AML-193 (cell line): ENCODE data around the gene CNTNAP2.
"Not testable (repeated sequence)": the region's sequence is repeated elsewhere in the genome, so short reads cannot be mapped to it uniquely, and the experiment has no call there.

ENCODE experiments used
- DNase-seq, 2 experiments: peaks; one replicate each; lab custom pipeline; 2025; lab: John Stamatoyannopoulos, UW

CNTNAP2 gene

DNA sequence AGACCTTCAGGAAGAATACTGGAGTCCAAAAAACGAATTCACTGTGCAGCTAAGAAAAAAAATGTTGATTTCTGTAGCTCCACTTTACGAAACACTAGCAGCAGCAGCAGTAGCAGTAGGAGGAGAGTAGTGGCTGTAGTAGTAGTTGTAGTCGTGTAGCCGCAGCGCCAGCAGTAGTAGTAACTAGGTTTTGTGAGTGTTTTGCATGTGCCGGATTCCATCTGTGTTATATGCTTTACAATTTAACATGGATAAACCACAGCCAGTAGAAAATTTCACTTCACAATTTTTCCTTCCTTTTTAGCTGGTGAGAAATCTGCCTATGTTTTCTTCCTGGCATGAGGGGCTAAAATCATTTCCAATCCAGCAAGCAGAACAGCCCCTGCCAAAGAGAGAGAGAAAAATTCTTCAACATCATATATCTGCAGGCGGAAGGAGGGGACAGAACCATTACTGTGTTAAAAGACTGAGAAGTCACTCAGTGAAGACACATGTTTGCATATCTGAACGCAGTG, 2325.6 kb downstream of the CNTNAP2 start:
- no peak for DNase-seq

DNA sequence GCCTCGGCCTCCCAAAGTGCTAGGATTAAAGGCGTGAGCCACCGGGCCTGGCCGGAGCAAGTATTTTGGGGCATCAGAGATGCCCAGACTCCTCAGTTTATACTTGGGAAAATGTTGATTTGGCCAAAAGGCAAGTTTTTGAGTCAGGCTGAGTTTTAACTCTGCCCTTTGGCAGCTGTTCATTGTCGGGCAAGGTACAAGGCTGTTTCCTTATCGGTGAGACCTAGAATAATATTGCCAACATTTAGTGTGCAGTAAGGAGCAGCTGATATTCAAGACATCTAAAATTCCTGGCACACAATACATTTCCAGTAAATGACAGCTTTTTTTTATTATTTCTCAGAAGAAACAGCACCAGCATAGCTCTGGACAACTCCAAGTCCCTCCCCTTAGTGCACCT, 2326.3 kb downstream of the CNTNAP2 start:
- DNase-seq, result no peak

DNA sequence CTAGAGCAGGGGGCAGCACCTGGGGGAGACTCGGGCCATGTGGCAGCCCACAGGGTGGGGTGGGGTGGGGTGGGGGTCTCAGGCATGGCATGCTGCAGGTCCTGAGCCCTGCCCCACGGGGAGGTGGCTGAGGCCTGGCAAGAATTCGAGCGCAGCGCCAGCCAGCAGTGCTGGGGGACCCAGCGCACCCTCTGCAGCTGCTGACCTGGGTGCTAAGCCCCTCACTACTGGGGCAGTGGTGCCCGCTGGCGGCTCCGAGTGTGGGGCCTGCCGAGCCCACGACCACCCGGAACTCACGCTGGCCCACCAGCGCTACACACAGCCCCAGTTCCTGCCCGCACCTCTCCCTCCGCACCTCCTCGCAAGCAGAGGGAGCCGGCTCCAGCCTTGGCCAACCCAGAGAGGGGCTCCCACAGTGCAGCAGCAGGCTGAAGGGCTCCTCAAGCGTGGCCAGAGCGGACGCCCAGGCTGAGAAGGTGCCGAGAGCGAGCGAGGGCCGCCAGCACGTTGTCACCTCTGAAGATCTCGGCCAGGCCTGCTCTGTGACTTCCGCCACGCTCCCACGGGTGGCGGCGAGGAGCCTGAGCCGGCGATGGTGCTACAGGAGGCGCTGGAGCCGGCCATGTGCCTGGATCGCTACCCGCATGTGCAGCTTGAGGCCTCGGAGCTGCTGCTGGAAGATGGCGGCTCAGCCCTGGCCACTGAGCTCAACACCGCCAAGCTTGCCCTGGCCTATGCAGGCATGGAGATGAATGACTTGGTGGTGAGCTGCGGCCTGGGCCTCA, 2328.9 kb downstream of the CNTNAP2 start:
- DNase-seq, result no peak

DNA sequence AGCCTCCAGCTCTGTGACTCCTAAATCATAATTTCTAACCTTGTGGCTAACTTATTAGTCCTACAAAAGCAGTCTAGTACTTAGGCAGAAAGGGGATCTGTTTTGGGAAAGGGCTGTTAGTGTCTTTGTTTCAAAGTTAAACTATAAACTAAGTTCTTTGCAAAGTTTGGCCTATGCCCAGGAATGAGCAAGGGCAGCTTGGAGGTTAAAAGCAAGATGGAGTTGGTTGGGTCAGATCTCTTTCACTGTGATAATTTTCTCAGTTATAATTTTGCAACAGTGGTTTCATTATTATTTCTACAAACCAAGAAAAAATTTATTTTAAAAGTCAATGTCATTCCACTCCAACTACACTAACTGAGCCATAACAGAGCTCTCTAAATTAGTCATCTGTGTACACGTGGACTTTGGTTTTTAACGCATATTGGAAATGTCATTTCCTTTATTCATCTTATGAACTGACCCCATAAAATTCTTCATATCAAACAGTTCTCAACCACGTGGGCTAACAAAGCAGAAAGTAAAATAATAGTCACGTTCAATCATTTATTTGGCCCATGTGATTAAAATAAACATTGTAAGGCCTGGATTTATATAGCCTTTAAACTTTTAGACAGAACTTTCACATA, 2330.7 kb downstream of the CNTNAP2 start:
- no peak for DNase-seq

DNA sequence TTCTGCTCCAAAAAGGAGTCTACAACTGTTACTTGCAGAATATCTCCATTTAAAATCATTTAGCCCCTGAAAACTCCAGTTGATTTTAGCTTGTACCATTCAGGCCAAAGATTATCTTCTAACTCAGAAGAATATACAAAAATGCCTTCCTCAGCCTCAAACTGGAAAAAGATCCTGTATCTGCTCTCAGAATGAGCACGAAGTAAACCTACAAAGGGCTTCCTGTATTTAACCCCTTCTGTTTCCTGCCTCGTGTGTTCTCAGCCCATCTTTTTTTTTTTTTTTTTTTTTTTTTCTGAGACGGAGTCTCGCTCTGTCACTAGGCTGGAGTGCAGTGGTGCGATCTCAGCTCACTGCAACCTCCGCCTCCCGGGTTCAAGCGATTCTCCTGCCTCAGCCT, 2334.9 kb downstream of the CNTNAP2 start:
- DNase-seq, result not testable (repeated sequence)

DNA sequence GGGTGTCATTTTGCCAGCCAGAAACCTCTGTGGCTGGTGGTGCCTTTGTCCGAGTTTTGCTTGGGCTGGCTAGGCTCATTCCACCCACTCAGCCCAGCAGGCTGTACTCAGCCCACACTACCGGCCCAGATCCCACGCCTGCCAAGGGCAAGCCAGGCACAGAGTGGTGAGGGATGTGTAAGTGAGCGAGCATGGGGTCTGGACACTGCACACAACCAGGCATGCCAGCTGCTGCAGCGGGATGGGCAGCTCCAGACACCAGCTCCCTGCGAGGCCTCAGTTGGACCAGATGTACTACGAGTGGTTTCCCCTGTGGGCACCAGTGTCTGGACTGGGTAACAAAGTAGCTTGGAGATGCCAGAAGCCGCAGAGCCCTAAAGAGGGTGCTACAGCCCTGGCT, 2339.8 kb downstream of the CNTNAP2 start:
- DNase-seq, result no peak

DNA sequence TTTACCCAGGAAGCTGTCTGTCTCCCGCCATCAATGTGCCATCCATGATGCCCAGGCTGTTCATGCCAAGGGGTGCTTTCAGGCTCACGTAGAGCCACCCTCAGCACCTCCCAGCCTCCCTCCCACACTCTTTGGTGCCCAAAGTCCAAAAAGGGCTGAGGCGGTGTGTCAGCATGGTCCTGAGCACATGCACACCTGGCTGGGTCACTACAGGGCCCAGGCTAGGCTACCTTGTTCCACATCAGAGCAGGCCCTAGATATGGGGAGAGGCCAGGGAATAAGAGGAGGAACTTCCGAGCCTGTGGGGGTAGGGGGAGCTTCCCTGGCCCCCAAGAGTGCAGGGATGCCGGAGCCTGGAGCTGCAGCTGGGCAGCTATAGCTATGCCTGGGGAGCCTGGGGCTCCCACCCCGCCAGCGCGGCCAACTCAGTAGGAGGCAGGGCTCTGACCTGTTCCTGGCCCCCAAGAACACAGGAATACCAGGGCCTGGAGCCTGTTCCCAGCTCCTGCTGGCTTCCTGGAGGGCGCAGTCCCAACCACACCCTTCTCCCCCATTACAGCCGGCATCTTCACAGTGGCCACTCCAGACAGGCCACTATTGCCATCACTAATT, 2340.8 kb downstream of the CNTNAP2 start:
- DNase-seq, result no peak

DNA sequence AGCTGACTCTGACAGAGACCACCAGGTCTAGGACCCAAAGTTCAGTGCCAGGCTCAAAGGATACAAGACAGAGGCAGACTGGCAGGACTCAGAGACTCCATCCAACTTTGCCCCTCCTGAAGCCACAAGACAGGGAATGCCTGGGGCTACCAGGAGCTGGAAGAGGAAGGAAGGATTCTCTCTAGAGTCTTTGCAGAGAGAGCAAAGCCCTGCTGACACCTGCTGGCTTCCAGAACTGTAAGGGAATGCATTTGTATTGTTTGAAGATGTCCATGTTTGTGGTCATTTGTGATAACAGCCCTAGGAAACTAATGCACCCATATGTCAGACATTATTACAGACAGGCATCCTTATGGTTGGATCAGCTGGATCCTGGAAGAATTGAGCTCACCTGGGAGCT, 2341.7 kb downstream of the CNTNAP2 start:
- DNase-seq, result no peak

DNA sequence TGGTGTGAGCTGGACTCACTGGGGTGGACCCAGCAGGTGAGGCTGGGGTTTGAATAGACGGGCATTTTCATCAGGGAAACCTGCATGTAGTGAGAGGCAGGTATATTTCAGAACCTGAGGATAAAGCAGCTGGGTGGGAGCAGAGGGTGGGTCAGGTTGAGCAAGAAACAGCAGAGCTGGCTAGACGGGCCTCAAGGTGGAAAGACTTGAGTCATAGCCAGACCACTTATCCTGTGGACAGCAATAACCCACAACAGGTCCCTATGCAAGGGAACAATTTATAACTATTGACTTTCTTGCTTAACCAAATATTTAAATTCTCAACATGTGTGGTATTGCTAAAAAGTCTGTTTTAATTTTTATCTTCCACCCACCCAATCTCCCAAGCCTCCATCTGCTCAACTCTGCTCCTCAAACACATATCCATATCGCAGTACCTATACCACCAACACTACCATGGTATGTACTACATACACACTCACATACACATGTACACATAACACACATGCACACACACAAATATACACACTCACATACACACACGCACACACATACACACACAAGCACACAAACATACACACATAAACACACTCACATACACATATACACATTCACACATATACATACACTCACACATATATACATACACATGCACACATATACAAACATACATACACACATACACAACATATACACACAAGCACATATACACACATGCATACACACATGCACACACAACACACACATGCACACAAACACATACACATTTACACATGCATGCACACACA, 2345.0 kb downstream of the CNTNAP2 start:
- DNase-seq, result no peak

DNA sequence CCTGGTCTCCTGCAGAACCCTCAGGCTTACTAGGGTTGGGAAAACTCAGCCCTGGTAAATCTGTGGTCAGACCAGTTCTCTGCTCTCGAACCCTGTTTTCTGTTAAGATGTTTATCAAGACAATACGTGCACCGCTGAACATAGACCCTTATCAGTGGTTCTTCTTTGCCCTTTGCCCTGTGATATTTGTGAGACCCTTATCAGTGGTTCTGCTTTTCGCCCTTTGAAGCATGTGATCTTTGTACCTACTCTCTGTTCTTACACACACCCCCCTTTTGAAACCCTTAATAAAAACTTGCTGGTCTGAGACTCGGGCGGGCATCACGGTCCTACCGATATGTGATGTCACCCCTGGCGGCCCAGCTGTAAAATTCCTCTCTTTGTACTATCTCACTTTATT, 2346.2 kb downstream of the CNTNAP2 start:
- not testable (repeated sequence) for DNase-seq

DNA sequence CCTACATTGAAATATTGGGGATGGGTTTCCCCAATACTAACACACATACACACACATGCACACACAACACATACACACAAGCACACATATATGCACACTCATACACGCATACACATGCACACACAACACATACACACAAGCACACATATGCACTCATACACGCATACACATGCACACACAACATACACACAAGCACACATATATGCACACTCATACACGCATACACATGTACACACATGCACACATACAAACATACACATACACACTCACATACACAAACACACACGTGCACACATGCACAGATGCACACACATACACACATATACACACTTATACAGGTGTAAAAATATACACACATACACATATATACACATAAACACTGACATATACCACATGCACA, 2346.6 kb downstream of the CNTNAP2 start:
- no peak for DNase-seq

DNA sequence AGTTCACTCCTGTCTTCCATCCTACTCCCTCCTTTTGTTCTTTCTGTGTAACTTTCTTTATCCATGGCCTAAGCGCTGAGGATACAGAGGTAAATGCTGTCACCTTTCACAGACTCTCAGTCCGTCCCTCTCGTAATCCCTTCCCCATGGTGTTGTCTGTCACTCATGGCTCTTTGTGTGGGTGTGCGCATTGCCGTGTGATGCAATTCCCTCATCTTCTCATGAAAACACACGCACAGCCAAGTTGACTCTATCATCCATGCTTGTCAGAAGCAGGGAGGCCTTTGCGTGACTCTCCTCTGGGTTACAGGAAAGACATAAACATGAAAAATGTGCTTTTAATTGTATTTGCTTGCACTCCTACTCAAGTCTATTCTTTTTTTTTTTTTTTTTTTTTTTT, 2348.3 kb downstream of the CNTNAP2 start:
- DNase-seq, result no peak

DNA sequence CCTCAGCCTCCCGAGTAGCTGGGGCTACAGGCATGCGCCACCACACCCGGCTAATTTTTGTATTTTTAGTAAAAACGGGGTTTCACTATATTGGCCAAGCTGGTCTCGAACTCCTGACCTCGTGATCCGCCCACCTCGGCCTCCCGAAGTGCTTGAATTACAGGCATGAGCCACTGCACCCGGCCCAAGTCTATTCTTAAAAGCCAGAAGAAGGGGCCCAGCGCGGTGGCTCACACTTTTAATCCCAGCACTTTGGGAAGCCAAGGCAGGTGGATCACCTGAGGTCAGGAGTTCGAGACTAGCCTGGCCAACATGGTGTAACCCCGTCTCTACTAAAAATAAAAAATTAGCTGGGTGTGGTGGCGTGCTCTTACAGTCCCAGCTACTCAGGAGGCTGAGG, 2348.8 kb downstream of the CNTNAP2 start:
- DNase-seq, result not testable (repeated sequence)

DNA sequence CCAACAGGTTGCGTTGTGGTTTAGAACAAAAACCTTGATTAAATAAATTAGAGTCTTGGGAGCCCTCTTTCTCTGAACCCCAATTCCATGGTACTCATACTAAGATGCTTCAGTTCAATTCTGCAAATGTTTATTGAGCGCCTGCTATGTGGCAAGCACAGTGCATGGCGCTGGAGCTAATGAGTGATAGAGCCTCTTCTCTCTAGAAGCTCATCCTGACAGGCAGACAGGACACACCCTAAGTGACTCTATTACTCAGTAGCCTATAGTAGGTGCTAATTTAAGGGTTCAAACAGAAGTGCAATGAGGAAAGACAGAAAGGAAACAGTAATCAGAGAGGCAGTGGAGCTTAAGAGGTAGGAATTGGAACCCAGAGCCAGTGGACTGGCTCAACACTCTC, 2349.5 kb downstream of the CNTNAP2 start:
- DNase-seq, result no peak

DNA sequence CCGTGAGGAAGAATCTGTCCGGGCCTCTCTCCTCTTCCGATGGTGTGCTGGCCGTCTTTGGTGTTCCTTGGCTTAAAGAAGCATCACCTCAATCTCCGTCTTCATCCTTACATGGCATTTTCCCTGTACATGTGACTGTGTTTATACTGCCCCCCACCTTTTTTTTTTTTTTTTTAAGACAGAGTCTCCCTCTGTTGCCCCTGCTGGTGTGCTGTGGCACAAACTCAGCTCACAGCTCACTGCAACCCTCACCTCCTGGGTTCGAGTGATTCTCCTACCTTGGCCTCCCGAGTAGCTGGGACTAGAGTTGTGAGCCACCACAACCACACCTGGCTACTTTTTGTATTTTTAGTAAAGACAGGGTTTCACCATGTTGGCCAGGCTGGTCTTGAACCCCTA, 2352.1 kb downstream of the CNTNAP2 start:
- DNase-seq, result no peak
